Neural progenitor cell (in vitro differentiated cells): ENCODE measurements around the gene COPRS. TPM values are rescaled to one million over a fixed set of nuclear protein-coding genes. Genes with fewer than 3 reads are reported as not detected.

ENCODE experiments used
- DNase-seq: peaks from one replicate; pipeline ENCODE4 v3.0.0-alpha.2; 2016; ENCODE audit warnings: low spot score
- H2AFZ ChIP-seq: fragments of 200-600 bp; sonication (generic); replicated peaks from 2 replicates; pipeline ENCODE4 v1.6.1; 2016; ENCODE audit warnings: antibody characterized with exemption
- H3F3A ChIP-seq: fragments of 200-600 bp; sonication (generic); 2 replicates; pipeline ENCODE4 v1.6.1; 2016; ENCODE audit warnings: antibody characterized with exemption, low read depth
- H3K27ac ChIP-seq: fragments of 200-600 bp; sonication (generic); 2 replicates; pipeline ENCODE4 v1.5.1; 2016; ENCODE audit warnings: mild to moderate bottlenecking
- H3K27me3 ChIP-seq: fragments of 200-600 bp; sonication (generic); 2 replicates; pipeline ENCODE4 v1.6.1; 2016; ENCODE audit warnings: mild to moderate bottlenecking, moderate library complexity
- H3K36me3 ChIP-seq: fragments of 200-600 bp; sonication (generic); 2 replicates; pipeline ENCODE4 v1.5.1; 2016
- H3K4me1 ChIP-seq: fragments of 200-600 bp; sonication (generic); 2 replicates; pipeline ENCODE4 v1.6.1; 2016; ENCODE audit warnings: mixed run types
- H3K4me2 ChIP-seq: fragments of 200-600 bp; sonication (generic); 2 replicates; pipeline ENCODE4 v1.6.1; 2016
- H3K4me3 ChIP-seq: fragments of 200-600 bp; sonication (generic); 2 replicates; pipeline ENCODE4 v1.5.1; 2016
- H3K79me2 ChIP-seq: fragments of 200-600 bp; sonication (generic); 2 replicates; pipeline ENCODE4 v1.6.1; 2016; ENCODE audit warnings: low read depth
- H3K9ac ChIP-seq: fragments of 200-600 bp; sonication (generic); 2 replicates; pipeline ENCODE4 v1.6.1; 2016
- H3K9me3 ChIP-seq: fragments of 200-600 bp; sonication (generic); 2 replicates; pipeline ENCODE4 v1.5.1; 2016; ENCODE audit warnings: low read depth
- H4K20me1 ChIP-seq: fragments of 200-600 bp; sonication (generic); 2 replicates; pipeline ENCODE4 v1.6.1; 2016; ENCODE audit warnings: low read depth
- H3K27ac Mint-ChIP-seq: 3 replicates; pipeline ENCODE4 v1.8.0; 2021; ENCODE audit warnings: mixed read lengths
- H3K27me3 Mint-ChIP-seq: 2 replicates; pipeline ENCODE4 v1.8.0; 2022; ENCODE audit warnings: low read depth, mild to moderate bottlenecking, inconsistent platforms, moderate library complexity, mixed read lengths; ENCODE audit not compliant: insufficient read depth
- H3K36me3 Mint-ChIP-seq: 3 replicates; pipeline ENCODE4 v1.8.0; 2021; ENCODE audit warnings: mixed read lengths
- H3K4me1 Mint-ChIP-seq: 3 replicates; pipeline ENCODE4 v1.8.0; 2021; ENCODE audit warnings: mixed read lengths
- H3K4me3 Mint-ChIP-seq: 3 replicates; pipeline ENCODE4 v1.8.0; 2021; ENCODE audit warnings: mild to moderate bottlenecking, moderate library complexity, mixed read lengths
- H3K9me3 Mint-ChIP-seq: 3 replicates; pipeline ENCODE4 v1.8.0; 2020; ENCODE audit warnings: mixed read lengths
- CTCF ChIP-seq: fragments of 200-600 bp; sonication (generic); IDR thresholded peaks from 2 replicates; pipeline ENCODE4 v1.5.1; 2017; ENCODE audit warnings: antibody characterized with exemption, mild to moderate bottlenecking
- EZH2 ChIP-seq: fragments of 200-600 bp; sonication (generic); IDR thresholded peaks from 2 replicates; pipeline ENCODE4 v1.6.1; 2017; ENCODE audit warnings: antibody characterized with exemption, mild to moderate bottlenecking, moderate library complexity
- EZH2phosphoT487 ChIP-seq: fragments of 200-600 bp; sonication (generic); IDR thresholded peaks from 2 replicates; pipeline ENCODE4 v1.6.1; 2017; ENCODE audit warnings: antibody characterized with exemption
- total RNA-seq: library from RNA; depleted of rRNA; stranded (reverse); fragments of >200 nt; gene quantifications from 2 replicates; pipeline ENCODE4 v1.2.3, GENCODE V29; 2015; ENCODE audit warnings: low replicate concordance

The COPRS gene
- total RNA-seq, 1 donor from 2014 or later = 37.9 TPM

GRCh38 chr17:31882571-31882970 lies 23.5 kb upstream of the COPRS start:
- Histone ChIP-seq H3F3A (no peaks in the 10 kb centered on the region), H3K79me2 (no peaks in the 10 kb centered on the region), H4K20me1 (no peaks in the 10 kb centered on the region), H3K4me3 (no peak overlapping the region), H3K27me3 (no peaks in the 10 kb centered on the region), H3K27ac (no peak overlapping the region), H3K36me3 (peaks cover 5% of the 10 kb centered on the region), H3K4me2 (no peak overlapping the region), H3K9ac (no peak overlapping the region), H3K9me3 (no peaks in the 10 kb centered on the region), H3K4me1 (no peaks in the 10 kb centered on the region), H2AFZ (no peak overlapping the region)
- peaks cover 9% of the 10 kb centered on the region for H3K4me1 Mint-ChIP-seq
- TF ChIP-seq CTCF (no peak), EZH2 (no peak), EZH2phosphoT487 (no peak)
- DNase-seq = no peak
- H3K27ac Mint-ChIP-seq = no peak overlapping the region
- H3K27me3 Mint-ChIP-seq = peaks cover 3% of the 10 kb centered on the region
- no peak overlapping the region for H3K4me3 Mint-ChIP-seq
- no peaks in the 10 kb centered on the region for H3K9me3 Mint-ChIP-seq
- H3K36me3 Mint-ChIP-seq = peaks cover 27% of the 10 kb centered on the region

- H3F3A ChIP-seq = no peaks in the 10 kb centered on the region
- H2AFZ ChIP-seq = no peak overlapping the region
- no peak overlapping the region for H3K4me2 ChIP-seq
- H3K9ac ChIP-seq = no peak overlapping the region
- no peak overlapping the region for H3K4me3 ChIP-seq
- DNase-seq = no peak
- Mint-ChIP-seq H3K27ac (no peak overlapping the region), H3K27me3 (peaks cover 3% of the 10 kb centered on the region), H3K4me1 (peaks cover 9% of the 10 kb centered on the region), H3K36me3 (peaks cover 23% of the 10 kb centered on the region), H3K9me3 (no peaks in the 10 kb centered on the region), H3K4me3 (no peak overlapping the region)
- H3K27me3 ChIP-seq = no peaks in the 10 kb centered on the region
- TF ChIP-seq EZH2 (no peak), CTCF (no peak), EZH2phosphoT487 (no peak)
- no peaks in the 10 kb centered on the region for H3K4me1 ChIP-seq
- no peak overlapping the region for H3K27ac ChIP-seq
- H3K9me3 ChIP-seq = no peaks in the 10 kb centered on the region
- H3K79me2 ChIP-seq = no peaks in the 10 kb centered on the region
- H4K20me1 ChIP-seq = no peaks in the 10 kb centered on the region
- H3K36me3 ChIP-seq = peaks cover 8% of the 10 kb centered on the region
Measured at GRCh38 chr17:31880311-31880710, 21.3 kb upstream of the COPRS start.

- no peak overlapping the region for H2AFZ ChIP-seq
- no peak for TF ChIP-seq CTCF
- no peak for TF ChIP-seq EZH2
- no peak for TF ChIP-seq EZH2phosphoT487
- Mint-ChIP-seq H3K9me3 (no peaks in the 10 kb centered on the region), H3K27me3 (peaks cover 7% of the 10 kb centered on the region), H3K4me1 (peaks cover 9% of the 10 kb centered on the region), H3K36me3 (peaks cover 24% of the 10 kb centered on the region), H3K27ac (no peak overlapping the region), H3K4me3 (no peak overlapping the region)
- no peak overlapping the region for H3K4me2 ChIP-seq
- H3K4me1 ChIP-seq = no peaks in the 10 kb centered on the region
- peaks cover 3% of the 10 kb centered on the region for H3K36me3 ChIP-seq
- H4K20me1 ChIP-seq = no peaks in the 10 kb centered on the region
- no peak for DNase-seq
- no peak overlapping the region for H3K4me3 ChIP-seq
- H3K27ac ChIP-seq = no peak overlapping the region
- H3F3A ChIP-seq = no peaks in the 10 kb centered on the region
- no peaks in the 10 kb centered on the region for H3K9me3 ChIP-seq
- H3K27me3 ChIP-seq = no peaks in the 10 kb centered on the region
- no peaks in the 10 kb centered on the region for H3K79me2 ChIP-seq
- H3K9ac ChIP-seq = no peak overlapping the region
Measured at GRCh38 chr17:31878703-31879073, 19.6 kb upstream of the COPRS start.
